HepG2 (cell line): ENCODE results near the gene ANKZF1. TPM values are rescaled to one million over a fixed set of nuclear protein-coding genes. Genes with fewer than 3 reads are reported as not detected.

ENCODE experiments used
- BHLHE40 ChIP-seq: IDR thresholded peaks from 2 replicates; pipeline ENCODE4 v1.6.1; 2011; ENCODE audit warnings: low read length, improper control_type of control experiment
- CBX2 ChIP-seq, 2 experiments: fragments of 200-600 bp in 1 of 2; sonication (generic); formaldehyde crosslinking in 1 of 2; IDR thresholded peaks; 2 replicates each; pipeline versions ENCODE4 v1.7.0 to v1.8.1; 2018 to 2022; ENCODE audit warnings: low read depth in 2 of 2, low read length in 1 of 2, mild to moderate bottlenecking in 1 of 2, missing genetic modification reagents in 1 of 2
- HIC2 ChIP-seq: sonication (generic); formaldehyde crosslinking; IDR thresholded peaks from 2 replicates; pipeline ENCODE4 v1.9.0; 2022; ENCODE audit warnings: low read depth, missing genetic modification reagents
- HNRNPUL1 ChIP-seq: fragments of 200-400 bp; formaldehyde crosslinking; IDR thresholded peaks from 2 replicates; pipeline ENCODE4 v1.6.1; 2017; ENCODE audit warnings: low read depth, mild to moderate bottlenecking, low read length, moderate library complexity
- HOXA9 ChIP-seq: sonication (generic); formaldehyde crosslinking; IDR thresholded peaks from 2 replicates; pipeline ENCODE4 v1.8.1; 2022; ENCODE audit warnings: missing genetic modification reagents, mild to moderate bottlenecking, moderate library complexity, borderline replicate concordance
- HOXD1 ChIP-seq: sonication (generic); formaldehyde crosslinking; IDR thresholded peaks from 2 replicates; pipeline ENCODE4 v1.5.0; 2020; ENCODE audit warnings: missing genetic modification reagents
- KDM5A ChIP-seq: fragments of 200-600 bp; sonication (generic); IDR thresholded peaks from 2 replicates; pipeline ENCODE4 v1.7.0; 2018; ENCODE audit warnings: antibody characterized with exemption, mild to moderate bottlenecking, low read length, borderline replicate concordance
- KLF9 ChIP-seq: IDR thresholded peaks from 2 replicates; pipeline ENCODE4 v1.6.1; 2016; ENCODE audit warnings: low read depth
- PPARG ChIP-seq: conservative IDR thresholded peaks from 2 replicates; pipeline ENCODE4 v1.6.1; 2016; ENCODE audit warnings: missing biosample characterization, missing genetic modification reagents
- RBM22 ChIP-seq: fragments of 200-400 bp; formaldehyde crosslinking; optimal IDR thresholded peaks from 2 replicates; pipeline ENCODE3; 2017; ENCODE audit warnings: mild to moderate bottlenecking, low read length, moderate library complexity
- RXRA ChIP-seq: sonication (generic); formaldehyde crosslinking; IDR thresholded peaks from 2 replicates; pipeline ENCODE4 v1.5.1; 2020; ENCODE audit warnings: missing genetic modification reagents
- SP4 ChIP-seq: sonication (generic); formaldehyde crosslinking; IDR thresholded peaks from 2 replicates; pipeline ENCODE4 v1.8.1; 2023; ENCODE audit warnings: mild to moderate bottlenecking, missing genetic modification reagents
- ZBTB1 ChIP-seq: sonication (generic); formaldehyde crosslinking; IDR thresholded peaks from 2 replicates; pipeline ENCODE4 v1.4.0; 2020; ENCODE audit warnings: missing genetic modification reagents, borderline replicate concordance
- ZFP36L1 ChIP-seq: sonication (generic); formaldehyde crosslinking; IDR thresholded peaks from 2 replicates; pipeline ENCODE4 v1.8.0; 2022; ENCODE audit warnings: mild to moderate bottlenecking, missing genetic modification reagents, moderate library complexity
- ZFP90 ChIP-seq: sonication (generic); formaldehyde crosslinking; IDR thresholded peaks from 2 replicates; pipeline ENCODE4 v1.8.0; 2022; ENCODE audit warnings: missing genetic modification reagents, mild to moderate bottlenecking, inconsistent platforms, borderline replicate concordance
- ZNF101 ChIP-seq: sonication (generic); formaldehyde crosslinking; IDR thresholded peaks from 2 replicates; pipeline ENCODE4 v1.4.0; 2020; ENCODE audit warnings: mild to moderate bottlenecking, low read depth, missing genetic modification reagents, borderline replicate concordance
- ZNF333 ChIP-seq: sonication (generic); formaldehyde crosslinking; IDR thresholded peaks from 2 replicates; pipeline ENCODE4 v1.4.0; 2020; ENCODE audit warnings: mild to moderate bottlenecking, missing genetic modification reagents, borderline replicate concordance
- ZNF550 ChIP-seq: sonication (generic); formaldehyde crosslinking; IDR thresholded peaks from 2 replicates; pipeline ENCODE4 v1.4.0; 2020; ENCODE audit warnings: mild to moderate bottlenecking, missing genetic modification reagents, borderline replicate concordance
- ZNF615 ChIP-seq: sonication (generic); formaldehyde crosslinking; IDR thresholded peaks from 2 replicates; pipeline ENCODE4 v1.5.0; 2020; ENCODE audit warnings: mild to moderate bottlenecking, missing genetic modification reagents, borderline replicate concordance
- polyA plus RNA-seq, 8 experiments: library from polyadenylated mRNA; depleted of rRNA in 3 of 8; stranded (reverse) in 7 of 8; unstranded in 1 of 8; fragments of >200 nt; fragmentation: Illumina TruSeq in 4 of 8; extraction: Trizol in 4 of 8; gene quantifications; 2 replicates each; pipeline versions ENCODE4 v1.2.1 to v1.2.3, GENCODE V29; 2011 to 2016; ENCODE audit warnings: low read depth in 4 of 8, missing spikeins in 1 of 8, mixed read lengths in 1 of 8; ENCODE audit not compliant: insufficient read depth in 1 of 8
- total RNA-seq, 5 experiments: library from RNA; depleted of rRNA; stranded (reverse); fragments of >200 nt; fragmentation: Illumina TruSeq; extraction: Trizol; gene quantifications; 2 replicates each; pipeline ENCODE4 v1.2.3, GENCODE V29; 2016; ENCODE audit warnings: low read depth in 1 of 5
- TF ChIP-seq, protein P1 (sequence below): sonication (generic); formaldehyde crosslinking; IDR thresholded peaks from 2 replicates; pipeline ENCODE4 v1.8.0; 2023; ENCODE audit warnings: mild to moderate bottlenecking, missing genetic modification reagents
- TF ChIP-seq, protein P2 (sequence below): IDR thresholded peaks from 2 replicates; pipeline ENCODE4 v1.6.1; 2018; ENCODE audit warnings: missing genetic modification reagents, mild to moderate bottlenecking, missing compliant biosample characterization
- TF ChIP-seq, protein P3 (sequence below): sonication (generic); formaldehyde crosslinking; IDR thresholded peaks from 2 replicates; pipeline ENCODE4 v1.5.1; 2020; ENCODE audit warnings: missing genetic modification reagents, mild to moderate bottlenecking, borderline replicate concordance

ANKZF1 gene
- total and polyA plus RNA-seq, 2 of the 13 experiments (the other 11 are each of a cell fraction or from before 2014, with no cell fraction given): 25.3 to 128 TPM

- TF ChIP-seq, protein P1, sequence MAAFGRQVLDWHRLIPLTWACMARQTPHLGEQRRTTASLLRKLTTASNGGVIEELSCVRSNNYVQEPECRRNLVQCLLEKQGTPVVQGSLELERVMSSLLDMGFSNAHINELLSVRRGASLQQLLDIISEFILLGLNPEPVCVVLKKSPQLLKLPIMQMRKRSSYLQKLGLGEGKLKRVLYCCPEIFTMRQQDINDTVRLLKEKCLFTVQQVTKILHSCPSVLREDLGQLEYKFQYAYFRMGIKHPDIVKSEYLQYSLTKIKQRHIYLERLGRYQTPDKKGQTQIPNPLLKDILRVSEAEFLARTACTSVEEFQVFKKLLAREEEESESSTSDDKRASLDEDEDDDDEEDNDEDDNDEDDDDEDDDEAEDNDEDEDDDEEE (CRISPR knock-in tag): peak; percentile 70
- TF ChIP-seq ZNF550 (CRISPR knock-in tag) (0 out of 2 replicates have a peak, but pooled peaks have one; percentile 57), RBM22 (no peak), ZNF615 (CRISPR knock-in tag) (no peak), KLF9 (CRISPR knock-in tag) (no peak), SP4 (CRISPR knock-in tag) (no peak; the same call in 1 of the 2 replicates), ZNF333 (peak; percentile 79), ZFP90 (CRISPR knock-in tag) (no peak; the same call in 1 of the 2 replicates), CBX2 (IDR thresholded peaks at IDR 0.05; ENCODE audit: low read depth, low read length) (no peak), CBX2 (CRISPR knock-in tag; IDR thresholded peaks at IDR 0.05; ENCODE audit: low read depth) (no peak), HOXD1 (no peak), HIC2 (no peak), BHLHE40 (no peak), KDM5A (no peak), HNRNPUL1 (no peak), RXRA (CRISPR knock-in tag) (peak; percentile 39; the same call in 1 of the 2 replicates), ZNF101 (CRISPR knock-in tag) (no peak), ZBTB1 (CRISPR knock-in tag) (no peak), PPARG (CRISPR knock-in tag) (0 out of 2 replicates have a peak, but pooled peaks have one; percentile 37), HOXA9 (no peak), ZFP36L1 (CRISPR knock-in tag) (no peak)
- TF ChIP-seq, protein P2, sequence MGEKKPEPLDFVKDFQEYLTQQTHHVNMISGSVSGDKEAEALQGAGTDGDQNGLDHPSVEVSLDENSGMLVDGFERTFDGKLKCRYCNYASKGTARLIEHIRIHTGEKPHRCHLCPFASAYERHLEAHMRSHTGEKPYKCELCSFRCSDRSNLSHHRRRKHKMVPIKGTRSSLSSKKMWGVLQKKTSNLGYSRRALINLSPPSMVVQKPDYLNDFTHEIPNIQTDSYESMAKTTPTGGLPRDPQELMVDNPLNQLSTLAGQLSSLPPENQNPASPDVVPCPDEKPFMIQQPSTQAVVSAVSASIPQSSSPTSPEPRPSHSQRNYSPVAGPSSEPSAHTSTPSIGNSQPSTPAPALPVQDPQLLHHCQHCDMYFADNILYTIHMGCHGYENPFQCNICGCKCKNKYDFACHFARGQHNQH (CRISPR knock-in tag): peak; percentile 70; the same call in 1 of the 2 replicates
- TF ChIP-seq, protein P3, sequence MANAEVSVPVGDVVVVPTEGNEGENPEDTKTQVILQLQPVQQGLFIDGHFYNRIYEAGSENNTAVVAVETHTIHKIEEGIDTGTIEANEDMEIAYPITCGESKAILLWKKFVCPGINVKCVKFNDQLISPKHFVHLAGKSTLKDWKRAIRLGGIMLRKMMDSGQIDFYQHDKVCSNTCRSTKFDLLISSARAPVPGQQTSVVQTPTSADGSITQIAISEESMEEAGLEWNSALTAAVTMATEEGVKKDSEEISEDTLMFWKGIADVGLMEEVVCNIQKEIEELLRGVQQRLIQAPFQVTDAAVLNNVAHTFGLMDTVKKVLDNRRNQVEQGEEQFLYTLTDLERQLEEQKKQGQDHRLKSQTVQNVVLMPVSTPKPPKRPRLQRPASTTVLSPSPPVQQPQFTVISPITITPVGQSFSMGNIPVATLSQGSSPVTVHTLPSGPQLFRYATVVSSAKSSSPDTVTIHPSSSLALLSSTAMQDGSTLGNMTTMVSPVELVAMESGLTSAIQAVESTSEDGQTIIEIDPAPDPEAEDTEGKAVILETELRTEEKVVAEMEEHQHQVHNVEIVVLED: no peak
Measured at GRCh38 chr2:219277703-219278654, 48.4 kb downstream of the ANKZF1 start (continued).
